GM18511 (cell line): ENCODE data around the gene CENPU.

Source experiments
- ATAC-seq: cut with Tn5 transposase; IDR thresholded peaks from one replicate; pipeline ENCODE4 v1.9.1; 2021; ENCODE audit warnings: mild to moderate bottlenecking, moderate library complexity; ENCODE audit not compliant: unreplicated experiment

CENPU gene

DNA sequence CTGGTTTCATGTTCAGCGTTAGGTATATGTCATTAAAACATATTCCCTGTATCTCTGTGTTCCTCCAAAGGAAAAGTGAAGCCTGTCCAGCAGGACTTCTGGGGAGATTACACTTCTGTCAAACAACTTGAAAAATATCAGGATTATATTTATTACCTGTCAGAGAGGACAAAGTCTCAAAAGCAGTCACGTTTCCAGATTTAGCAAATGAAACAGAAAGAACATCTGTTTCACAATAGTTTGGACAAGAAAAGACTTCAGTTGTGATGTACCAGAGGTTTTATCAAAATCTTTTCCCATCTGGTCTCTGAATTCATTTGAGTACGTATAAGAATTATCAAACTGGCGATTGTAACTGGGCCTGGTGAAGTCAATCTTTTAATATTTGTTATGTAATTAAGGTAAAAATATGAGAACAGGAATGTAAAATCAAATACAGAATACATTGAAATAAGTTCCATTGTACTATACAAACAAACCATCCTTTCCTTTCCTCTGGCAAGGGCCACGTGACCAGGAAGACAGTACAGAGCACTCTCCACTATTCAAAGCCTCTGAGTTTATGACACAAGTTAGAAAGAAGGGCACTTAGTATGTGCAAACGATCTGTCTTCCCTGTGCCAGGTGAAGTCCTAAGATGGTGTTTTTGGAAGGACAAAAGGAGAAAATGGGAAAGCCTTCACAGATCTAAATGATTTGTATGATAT lies 87.8 kb downstream of the CENPU start:
- no peak for ATAC-seq

DNA sequence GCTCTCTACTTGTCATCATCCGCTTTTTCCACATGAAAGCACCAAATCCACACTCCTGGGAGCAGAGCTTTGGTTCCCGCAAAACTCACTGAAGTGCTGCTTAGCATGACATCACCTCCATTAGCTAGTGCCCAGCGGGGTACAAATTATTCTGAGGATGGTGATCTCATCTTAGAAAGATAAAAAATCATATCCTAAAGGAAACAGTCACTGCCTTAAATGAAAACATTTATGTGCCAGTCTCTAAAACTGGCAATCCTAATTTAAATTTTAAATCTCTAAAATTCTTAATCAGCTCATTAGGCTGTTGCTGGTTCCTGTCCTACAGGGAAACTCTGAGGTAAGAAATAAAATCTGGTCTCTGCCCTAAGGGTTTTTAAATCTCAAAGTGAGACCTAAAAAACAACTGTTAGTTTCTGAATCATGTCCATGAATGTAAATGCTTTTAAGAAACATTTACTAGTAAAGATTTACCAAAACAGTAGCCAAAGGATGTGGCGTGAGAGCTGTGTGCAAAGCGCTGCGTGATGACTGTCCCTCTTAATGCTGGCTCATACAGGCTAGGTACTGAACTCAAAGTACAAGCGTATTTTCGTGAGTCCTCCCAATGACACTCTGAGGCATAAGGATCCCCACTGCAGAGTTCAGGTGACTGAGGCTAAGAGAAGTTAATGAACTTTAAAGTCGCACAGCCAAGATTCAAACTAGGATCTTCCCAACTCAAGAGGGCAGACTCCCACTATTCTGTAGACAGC lies 89.2 kb downstream of the CENPU start:
- ATAC-seq = no peak
